ENCODE data around the gene HGFAC.

The HGFAC gene

DNA sequence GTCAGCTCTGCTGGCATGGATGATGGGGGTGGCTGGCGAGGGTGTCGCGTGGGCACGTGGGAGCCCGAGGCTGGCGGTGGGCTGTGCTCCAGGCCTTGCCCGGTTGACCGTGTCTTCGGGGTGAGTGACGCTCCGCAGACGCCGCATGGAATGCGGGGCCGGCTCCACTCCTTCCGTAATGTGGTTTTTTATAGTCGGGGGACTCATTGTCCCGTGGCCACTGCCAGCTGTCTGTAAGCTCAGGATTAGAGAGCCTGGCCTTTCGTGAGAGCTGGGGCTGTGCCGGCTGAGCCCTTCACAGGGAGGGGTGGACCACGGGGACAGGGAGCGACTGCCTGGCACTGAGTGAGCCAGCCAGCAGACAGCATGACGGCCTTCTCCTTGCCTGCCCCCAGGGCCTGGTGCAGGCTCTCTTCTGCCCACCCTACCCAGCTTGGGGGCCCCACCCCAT is 41.7 kb downstream of the HGFAC start:
- H3K27me3 ChIP-seq (ENCODE audit: control insufficient read depth, insufficient read depth, low read length) = peaks cover 85% of the 10 kb centered on the region
- no peak overlapping the region for H3K4me3 ChIP-seq (ENCODE audit: low read length)

DNA sequence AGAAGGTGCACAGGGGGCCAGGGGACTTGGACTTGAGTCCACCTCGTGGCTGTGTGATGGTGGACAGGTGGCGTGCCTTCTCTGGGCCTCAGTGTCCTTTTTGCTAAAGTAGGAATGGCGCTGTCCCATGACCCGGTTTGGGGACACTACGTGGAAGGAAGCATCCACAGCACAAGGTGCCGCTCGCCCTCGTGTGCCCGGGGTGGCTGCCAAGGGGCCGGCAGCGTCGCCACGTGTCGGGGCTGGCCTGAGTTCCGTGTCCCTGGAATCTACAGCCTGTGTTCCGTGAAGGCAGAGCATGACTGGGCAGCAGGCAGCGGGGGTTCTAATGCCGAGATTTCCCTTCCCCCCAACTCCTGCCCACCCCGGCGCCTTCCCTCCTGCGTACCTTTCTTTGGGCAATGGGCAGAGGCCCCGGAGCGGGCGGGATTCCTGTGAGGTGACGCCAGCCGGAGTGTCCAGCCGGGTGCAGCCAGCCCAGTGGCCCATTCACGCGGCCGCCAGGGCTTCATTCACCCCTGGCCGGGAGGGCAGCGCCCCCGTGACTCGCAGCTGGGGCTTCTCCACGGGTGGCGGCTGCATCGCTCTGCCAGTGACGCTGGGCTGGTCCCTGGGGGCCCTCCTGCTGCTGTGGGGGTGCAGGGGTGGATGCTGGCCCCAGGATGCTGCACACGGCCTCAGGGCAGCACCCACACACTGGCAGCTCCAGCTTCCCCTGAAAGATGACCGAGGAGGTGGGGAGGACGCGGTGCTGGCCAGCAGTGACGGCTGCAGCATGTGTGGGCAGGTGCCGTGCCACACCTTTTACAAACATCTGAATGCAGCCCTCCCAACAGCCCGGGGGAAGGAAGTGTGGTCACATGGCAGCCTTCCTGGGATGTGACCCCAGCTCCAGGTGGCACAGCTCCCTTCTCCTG is 42.5 kb downstream of the HGFAC start:
- Histone ChIP-seq H3K27me3 (ENCODE audit: control insufficient read depth, insufficient read depth, low read length) (peaks cover 85% of the 10 kb centered on the region), H3K4me1 (ENCODE audit: control insufficient read depth, low read depth, low read length) (peaks cover 23% of the 10 kb centered on the region), H3K9me3 (ENCODE audit: control insufficient read depth, low read depth, low read length) (no peaks in the 10 kb centered on the region), H3K36me3 (ENCODE audit: control insufficient read depth, low read depth, low read length) (no peaks in the 10 kb centered on the region), H3K27ac (ENCODE audit: low read length) (no peak overlapping the region), H3K4me3 (ENCODE audit: low read length) (no peak overlapping the region), H3K9ac (ENCODE audit: low read length) (no peak overlapping the region)

More for the DNA sequence above, 41.7 kb downstream of the HGFAC start:
- H3K9me3 ChIP-seq (ENCODE audit: control insufficient read depth, low read depth, low read length) = no peaks in the 10 kb centered on the region
- no peaks in the 10 kb centered on the region for H3K36me3 ChIP-seq (ENCODE audit: control insufficient read depth, low read depth, low read length)
- H3K4me1 ChIP-seq (ENCODE audit: control insufficient read depth, low read depth, low read length) = peaks cover 23% of the 10 kb centered on the region
- no peak overlapping the region for H3K27ac ChIP-seq (ENCODE audit: low read length)
- H3K9ac ChIP-seq (ENCODE audit: low read length) = no peak overlapping the region

- peaks cover 23% of the 10 kb centered on the region for H3K4me1 ChIP-seq (ENCODE audit: control insufficient read depth, low read depth, low read length)
- H3K9me3 ChIP-seq (ENCODE audit: control insufficient read depth, low read depth, low read length) = no peaks in the 10 kb centered on the region
- H3K36me3 ChIP-seq (ENCODE audit: control insufficient read depth, low read depth, low read length) = no peaks in the 10 kb centered on the region
- peaks cover 87% of the 10 kb centered on the region for H3K27me3 ChIP-seq (ENCODE audit: control insufficient read depth, insufficient read depth, low read length)
- no peak overlapping the region for H3K4me3 ChIP-seq (ENCODE audit: low read length)
- H3K9ac ChIP-seq (ENCODE audit: low read length) = no peak overlapping the region
- H3K27ac ChIP-seq (ENCODE audit: low read length) = no peak overlapping the region
These were observed 43.4 kb downstream of the HGFAC start for GRCh38 chr4:3485011-3485791.

- Histone ChIP-seq H3K4me3 (ENCODE audit: low read length) (no peak overlapping the region), H3K27me3 (ENCODE audit: control insufficient read depth, insufficient read depth, low read length) (peaks cover 95% of the 10 kb centered on the region), H3K36me3 (ENCODE audit: control insufficient read depth, low read depth, low read length) (no peaks in the 10 kb centered on the region), H3K9me3 (ENCODE audit: control insufficient read depth, low read depth, low read length) (no peaks in the 10 kb centered on the region), H3K9ac (ENCODE audit: low read length) (no peak overlapping the region), H3K4me1 (ENCODE audit: control insufficient read depth, low read depth, low read length) (peaks cover 19% of the 10 kb centered on the region), H3K27ac (ENCODE audit: low read length) (no peak overlapping the region)
These were observed 44.2 kb downstream of the HGFAC start for GRCh38 chr4:3485886-3486540.

DNA sequence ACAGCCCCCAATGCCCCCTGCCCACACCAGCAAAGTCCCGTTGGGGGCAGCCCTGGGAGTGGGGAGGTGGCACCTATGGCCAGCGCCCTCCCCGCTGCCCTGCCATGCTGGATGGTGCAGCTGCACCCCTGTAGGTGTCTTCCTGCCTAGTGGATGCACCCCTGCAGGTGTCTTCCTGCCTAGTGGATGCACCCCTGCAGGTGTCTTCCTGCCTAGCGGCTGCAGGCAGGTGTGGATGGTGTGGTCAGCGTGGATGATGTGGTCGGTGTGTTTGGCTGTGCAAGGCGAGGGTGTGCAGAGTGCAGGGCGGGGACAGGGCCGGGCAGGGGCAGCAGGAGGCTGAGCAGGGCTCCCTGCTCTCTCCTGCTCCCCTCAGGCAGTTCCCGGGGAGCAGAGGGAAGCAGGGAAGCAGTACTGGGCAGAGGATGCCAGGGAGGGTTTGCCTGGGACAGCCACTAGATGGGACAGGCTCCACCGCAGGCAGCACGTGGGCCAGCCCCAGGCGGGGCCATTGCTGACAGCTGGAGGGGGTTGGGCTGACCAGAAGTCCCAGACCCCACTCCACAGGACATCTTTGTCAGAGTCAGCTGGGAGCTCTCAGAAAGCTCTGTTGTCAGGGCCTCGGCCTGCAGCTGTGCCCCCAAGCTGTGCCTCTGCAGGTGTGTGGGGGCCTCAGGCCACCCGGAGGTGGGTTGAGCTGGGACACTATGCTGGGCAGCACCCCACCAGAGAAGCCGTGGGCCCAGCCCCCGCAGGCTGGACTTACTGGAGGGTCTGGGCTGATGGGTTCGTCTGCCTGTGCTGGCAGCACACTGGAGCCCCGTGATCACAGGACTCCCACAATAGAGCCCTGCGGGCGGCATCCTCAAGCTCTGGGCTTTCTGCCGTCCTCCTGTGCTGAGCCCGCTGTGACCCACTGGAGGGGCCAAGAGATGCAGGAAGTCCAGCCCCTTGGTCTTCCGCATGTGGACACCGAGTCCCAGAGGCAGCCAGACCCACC is 45.1 kb downstream of the HGFAC start:
- Histone ChIP-seq H3K9me3 (ENCODE audit: control insufficient read depth, low read depth, low read length) (no peaks in the 10 kb centered on the region), H3K4me1 (ENCODE audit: control insufficient read depth, low read depth, low read length) (peaks cover 11% of the 10 kb centered on the region), H3K9ac (ENCODE audit: low read length) (no peak overlapping the region), H3K4me3 (ENCODE audit: low read length) (no peak overlapping the region), H3K27ac (ENCODE audit: low read length) (no peak overlapping the region), H3K36me3 (ENCODE audit: control insufficient read depth, low read depth, low read length) (no peaks in the 10 kb centered on the region), H3K27me3 (ENCODE audit: control insufficient read depth, insufficient read depth, low read length) (peaks cover 98% of the 10 kb centered on the region)

DNA sequence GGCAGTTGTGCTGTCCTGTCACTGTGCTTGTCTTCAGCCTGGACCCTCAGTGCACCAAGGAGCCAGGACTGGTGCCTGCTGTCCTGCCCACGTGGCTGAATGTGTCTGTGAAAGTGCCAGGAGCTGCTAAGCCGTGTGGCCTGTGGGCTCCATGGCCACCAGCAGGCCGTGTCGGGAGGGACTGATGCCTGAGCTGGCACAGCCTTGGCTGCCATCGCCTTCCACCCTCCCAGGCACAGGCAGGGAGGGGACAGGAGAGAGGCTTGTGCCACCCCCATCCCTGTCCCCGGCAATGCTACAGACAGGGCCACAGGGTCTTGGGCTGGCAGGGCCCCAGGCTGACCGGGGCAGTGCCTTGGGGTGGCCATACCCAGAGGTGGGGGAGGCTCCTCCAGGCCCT is 46.1 kb downstream of the HGFAC start:
- Histone ChIP-seq H3K4me3 (ENCODE audit: low read length) (no peak overlapping the region), H3K36me3 (ENCODE audit: control insufficient read depth, low read depth, low read length) (no peaks in the 10 kb centered on the region), H3K27me3 (ENCODE audit: control insufficient read depth, insufficient read depth, low read length) (peaks cover 98% of the 10 kb centered on the region), H3K4me1 (ENCODE audit: control insufficient read depth, low read depth, low read length) (peaks cover 9% of the 10 kb centered on the region), H3K9ac (ENCODE audit: low read length) (no peak overlapping the region), H3K27ac (ENCODE audit: low read length) (no peak overlapping the region), H3K9me3 (ENCODE audit: control insufficient read depth, low read depth, low read length) (no peaks in the 10 kb centered on the region)

- Histone ChIP-seq H3K27ac (ENCODE audit: low read length) (no peak overlapping the region), H3K4me1 (ENCODE audit: control insufficient read depth, low read depth, low read length) (peaks cover 12% of the 10 kb centered on the region), H3K36me3 (ENCODE audit: control insufficient read depth, low read depth, low read length) (no peaks in the 10 kb centered on the region), H3K27me3 (ENCODE audit: control insufficient read depth, insufficient read depth, low read length) (peaks cover 98% of the 10 kb centered on the region), H3K9me3 (ENCODE audit: control insufficient read depth, low read depth, low read length) (no peaks in the 10 kb centered on the region), H3K9ac (ENCODE audit: low read length) (no peak overlapping the region), H3K4me3 (ENCODE audit: low read length) (no peak overlapping the region)
These were observed 47.1 kb downstream of the HGFAC start for GRCh38 chr4:3488820-3489219.

DNA sequence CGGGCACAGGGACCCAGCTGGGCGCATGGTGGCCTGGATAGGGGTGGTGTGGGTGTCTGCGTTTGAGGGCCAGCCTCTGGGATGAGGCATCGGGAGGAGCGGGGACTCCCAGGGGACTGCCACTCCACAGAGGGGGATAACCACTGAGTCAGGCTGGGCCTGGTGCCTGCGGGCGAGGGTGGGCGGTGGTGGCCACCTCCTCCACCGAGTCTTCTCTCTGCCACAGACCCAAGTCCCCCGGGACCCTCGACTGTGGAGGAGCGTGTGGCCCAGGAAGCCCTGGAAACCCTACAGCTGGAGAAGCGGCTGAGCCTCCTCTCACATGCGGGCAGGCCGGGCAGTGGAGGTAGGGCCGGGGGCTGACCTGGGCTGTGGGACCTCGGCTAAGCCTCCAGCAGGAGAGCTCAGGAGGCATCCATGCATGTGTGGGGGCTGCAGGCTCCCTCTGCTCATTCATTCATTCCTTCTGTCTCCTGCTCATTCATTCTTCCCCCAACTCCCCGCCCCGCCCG is 47.7 kb downstream of the HGFAC start:
- Histone ChIP-seq H3K4me3 (ENCODE audit: low read length) (no peak overlapping the region), H3K27ac (ENCODE audit: low read length) (no peak overlapping the region), H3K9me3 (ENCODE audit: control insufficient read depth, low read depth, low read length) (no peaks in the 10 kb centered on the region), H3K4me1 (ENCODE audit: control insufficient read depth, low read depth, low read length) (peaks cover 14% of the 10 kb centered on the region), H3K9ac (ENCODE audit: low read length) (no peak overlapping the region), H3K27me3 (ENCODE audit: control insufficient read depth, insufficient read depth, low read length) (peaks cover 98% of the 10 kb centered on the region), H3K36me3 (ENCODE audit: control insufficient read depth, low read depth, low read length) (no peaks in the 10 kb centered on the region)

- H3K9me3 ChIP-seq (ENCODE audit: control insufficient read depth, low read depth, low read length) = no peaks in the 10 kb centered on the region
- no peak overlapping the region for H3K27ac ChIP-seq (ENCODE audit: low read length)
- H3K4me1 ChIP-seq (ENCODE audit: control insufficient read depth, low read depth, low read length) = peaks cover 9% of the 10 kb centered on the region
- no peak overlapping the region for H3K9ac ChIP-seq (ENCODE audit: low read length)
- H3K4me3 ChIP-seq (ENCODE audit: low read length) = no peak overlapping the region
- peaks cover 100% of the 10 kb centered on the region for H3K27me3 ChIP-seq (ENCODE audit: control insufficient read depth, insufficient read depth, low read length)
- no peaks in the 10 kb centered on the region for H3K36me3 ChIP-seq (ENCODE audit: control insufficient read depth, low read depth, low read length)
These were observed 50.1 kb downstream of the HGFAC start for GRCh38 chr4:3491681-3492405.

All from iPS-18a (cell line).